HEK293T (cell line): Measurements from ENCODE around the gene NRAS.
A peak's percentile ranks its signal among the peaks of the same experiment; 100 is the strongest.

Source experiments
- CTCF ChIA-PET: fragments of 350-600 bp; formaldehyde crosslinking; extraction: SDS; loops from one replicate; lab custom pipeline; 2021; ENCODE audit warnings: antibody characterized with exemption, inconsistent platforms; lab: Yijun Ruan, JAX
- POLR2A ChIA-PET: fragments of 350-600 bp; formaldehyde crosslinking; extraction: SDS; loops from one replicate; lab custom pipeline; 2020; ENCODE audit warnings: antibody characterized with exemption, inconsistent platforms; lab: Yijun Ruan, JAX
- DNase-seq: peaks from one replicate; pipeline ENCODE4 v3.0.0; 2012; ENCODE audit warnings: mixed read lengths; ENCODE audit errors: extremely low spot score
- ARNT ChIP-seq: fragments of 450-650 bp; IDR thresholded peaks from 2 replicates; pipeline ENCODE4 v1.6.1; 2017; ENCODE audit warnings: mild to moderate bottlenecking
- BHLHE40 ChIP-seq: fragments of 450-650 bp; IDR thresholded peaks from 2 replicates; pipeline ENCODE4 v1.6.1; 2016; ENCODE audit warnings: mild to moderate bottlenecking, moderate library complexity, borderline replicate concordance
- CTBP1 ChIP-seq: fragments of 450-650 bp; IDR thresholded peaks from 2 replicates; pipeline ENCODE4 v1.6.1; 2016; ENCODE audit warnings: borderline replicate concordance
- ELF4 ChIP-seq: fragments of 450-650 bp; IDR thresholded peaks from 2 replicates; pipeline ENCODE4 v1.6.1; 2017; ENCODE audit warnings: antibody characterized with exemption
- FOXA1 ChIP-seq: fragments of 450-650 bp; IDR thresholded peaks from 2 replicates; pipeline ENCODE4 v1.6.1; 2016; ENCODE audit warnings: mild to moderate bottlenecking
- FOXK2 ChIP-seq: fragments of 450-650 bp; IDR thresholded peaks from 2 replicates; pipeline ENCODE4 v1.6.1; 2016; ENCODE audit warnings: mild to moderate bottlenecking
- FOXM1 ChIP-seq: fragments of 450-650 bp; IDR thresholded peaks from 2 replicates; pipeline ENCODE4 v1.6.1; 2017; ENCODE audit warnings: mild to moderate bottlenecking, borderline replicate concordance
- HDGF ChIP-seq: fragments of 450-650 bp; IDR thresholded peaks from 2 replicates; pipeline ENCODE4 v1.6.1; 2017; ENCODE audit warnings: antibody characterized with exemption, borderline replicate concordance
- L3MBTL2 ChIP-seq: fragments of 450-650 bp; conservative IDR thresholded peaks from 2 replicates; pipeline ENCODE4 v1.6.1; 2016; ENCODE audit warnings: mild to moderate bottlenecking
- LEF1 ChIP-seq: fragments of 450-650 bp; IDR thresholded peaks from 2 replicates; pipeline ENCODE4 v1.6.1; 2017; ENCODE audit warnings: mild to moderate bottlenecking, borderline replicate concordance
- NFRKB ChIP-seq: fragments of 450-650 bp; IDR thresholded peaks from 2 replicates; pipeline ENCODE4 v1.6.1; 2016; ENCODE audit warnings: mild to moderate bottlenecking, moderate library complexity
- PKNOX1 ChIP-seq: fragments of 450-650 bp; IDR thresholded peaks from 2 replicates; pipeline ENCODE4 v1.6.1; 2016
- SP1 ChIP-seq: fragments of 450-650 bp; IDR thresholded peaks from 2 replicates; pipeline ENCODE4 v1.6.1; 2017
- SUZ12 ChIP-seq: fragments of 450-650 bp; IDR thresholded peaks from 2 replicates; pipeline ENCODE4 v1.6.1; 2016; ENCODE audit warnings: mild to moderate bottlenecking
- TARDBP ChIP-seq: fragments of 450-650 bp; IDR thresholded peaks from 2 replicates; pipeline ENCODE4 v1.6.1; 2016
- ZNF384 ChIP-seq: fragments of 450-650 bp; IDR thresholded peaks from 2 replicates; pipeline ENCODE4 v1.6.1; 2016

Gene NRAS

GRCh38 chr1:114716304-114717170 lies at the start of gene NRAS:
TSS of gene NRAS (minus strand) at chr1:114716771. CDS start at chr1:114716160, 611 bp downstream.
- DNase-seq: peak; percentile 98
- POLR2A ChIA-PET: interaction anchor here (0.7 to 1.8 kb wide), 8 partner anchors 10 to 379 kb away, joined by 3 to 5 read pairs (median 4); partner anchors contain the start of genes AMPD1 and CSDE1
- TF ChIP-seq HDGF (no peak), FOXM1 (no peak; the same call in 1 of the 2 replicates), L3MBTL2 (peak; percentile 37), ELF4 (peak; percentile 81), FOXK2 (peak; percentile 74)
- CTCF ChIA-PET: no interaction called here

- TF ChIP-seq CTBP1 (no peak), BHLHE40 (no peak), FOXK2 (no peak), ARNT (no peak), HDGF (no peak), ELF4 (no peak), L3MBTL2 (no peak), NFRKB (no peak), FOXA1 (no peak), PKNOX1 (no peak), SUZ12 (no peak), LEF1 (no peak), TARDBP (no peak), ZNF384 (no peak)
- DNase-seq: no peak
- ChIA-PET CTCF (no interaction called here), POLR2A (no interaction called here)
Observed at GRCh38 chr1:114764689-114765088, 48.1 kb upstream of the NRAS start.

GRCh38 chr1:114758256-114758832 lies 41.8 kb upstream of the NRAS start:
- peak; percentile 12 for DNase-seq
- CTCF ChIA-PET: no interaction called here
- POLR2A ChIA-PET: interaction anchor here (1.0 to 1.4 kb wide), 6 partner anchors 21 to 113 kb away, joined by 3 to 11 read pairs (median 4); partner anchors contain the start of genes DENND2C, NRAS and SIKE1
- TF ChIP-seq L3MBTL2: peak; percentile 72
- TF ChIP-seq FOXK2: peak; percentile 61; the same call in 1 of the 2 replicates
- TF ChIP-seq ARNT: no peak
- peak; percentile 87 for TF ChIP-seq PKNOX1

GRCh38 chr1:114757455-114758255 lies 41.1 kb upstream of the NRAS start, which contains the start of gene CSDE1:
TSS of gene CSDE1 (minus strand) at chr1:114757984. CDS start at chr1:114739890, 18,094 bp downstream.
- CTCF ChIA-PET: no interaction called here

GRCh38 chr1:114756949-114757454 lies 40.4 kb upstream of the NRAS start:
- ChIA-PET POLR2A (interaction anchor here (0.6 to 1.4 kb wide), 8 partner anchors 12 to 111 kb away, joined by 3 to 11 read pairs (median 4); partner anchors contain the start of genes DENND2C, NRAS and SIKE1), CTCF (no interaction called here)
- TF ChIP-seq PKNOX1 (no peak), TARDBP (no peak), ARNT (no peak)
- DNase-seq: peak; percentile 20

More at GRCh38 chr1:114757455-114758255, 41.1 kb upstream of the NRAS start, which contains the start of gene CSDE1:
- DNase-seq: peak; percentile 98
- POLR2A ChIA-PET: interaction anchor here (0.6 to 1.4 kb wide), 7 partner anchors 13 to 112 kb away, joined by 3 to 11 read pairs (median 4); partner anchors contain the start of genes DENND2C, NRAS and SIKE1
- TF ChIP-seq ELF4 (peak; percentile 71), SP1 (no peak), NFRKB (peak; percentile 97)
